Neural cell (in vitro differentiated cells): ENCODE data around the gene B4GALT2. TPM values are rescaled to one million over a fixed set of nuclear protein-coding genes. Genes with fewer than 3 reads are reported as not detected.

Source experiments
- H2AFZ ChIP-seq: fragments of 200-600, 300-800 bp; sonication (generic), shearing (Covaris generic); 2 replicates; pipeline ENCODE4 v1.6.0; 2014; ENCODE audit warnings: low read depth, mild to moderate bottlenecking, antibody characterized with exemption, low read length, moderate library complexity
- H3F3A ChIP-seq: fragments of 200-600 bp; shearing (Covaris generic); 2 replicates; pipeline ENCODE4 v1.6.1; 2016; ENCODE audit warnings: mild to moderate bottlenecking, moderate library complexity, mixed read lengths, antibody characterized with exemption, low read length; ENCODE audit not compliant: insufficient read depth, poor library complexity, severe bottlenecking
- H3K27ac ChIP-seq: fragments of 200-600, 300-800 bp; sonication (generic), shearing (Covaris generic); 2 replicates; pipeline ENCODE4 v1.5.1; 2014; ENCODE audit warnings: mild to moderate bottlenecking, low read length, moderate library complexity
- H3K27me3 ChIP-seq: fragments of 300-800, 200-600 bp; sonication (generic), shearing (Covaris generic); 2 replicates; pipeline ENCODE4 v1.6.0; 2014; ENCODE audit warnings: mild to moderate bottlenecking, low read depth, low read length, moderate library complexity; ENCODE audit not compliant: insufficient read depth
- H3K36me3 ChIP-seq: fragments of 300-800, 200-600 bp; sonication (generic), shearing (Covaris generic); 2 replicates; pipeline ENCODE4 v1.5.1; 2014; ENCODE audit warnings: mild to moderate bottlenecking, antibody characterized with exemption, low read length, moderate library complexity; ENCODE audit not compliant: insufficient read depth
- H3K4me2 ChIP-seq: fragments of 300-800, 200-600 bp; sonication (generic), shearing (Covaris generic); 2 replicates; pipeline ENCODE4 v1.6.0; 2014; ENCODE audit warnings: mild to moderate bottlenecking, low read length
- H3K4me3 ChIP-seq: fragments of 300-800, 200-600 bp; sonication (generic), shearing (Covaris generic); 2 replicates; pipeline ENCODE4 v1.5.1; 2014; ENCODE audit warnings: mild to moderate bottlenecking, low read length, moderate library complexity
- H3K79me2 ChIP-seq: fragments of 200-600 bp; shearing (Covaris generic); replicated peaks from 2 replicates; pipeline ENCODE4 v1.6.0; 2014; ENCODE audit warnings: mild to moderate bottlenecking, low read length, moderate library complexity; ENCODE audit not compliant: insufficient read depth
- H3K9ac ChIP-seq: fragments of 300-800, 200-600 bp; sonication (generic), shearing (Covaris generic); 2 replicates; pipeline ENCODE4 v1.6.1; 2016; ENCODE audit warnings: mild to moderate bottlenecking, low read length, mixed read lengths
- H3K9me2 ChIP-seq: fragments of 200-600 bp; shearing (Covaris generic); 2 replicates; pipeline ENCODE4 v1.6.1; 2016; ENCODE audit warnings: mild to moderate bottlenecking, low read length, mixed read lengths; ENCODE audit not compliant: insufficient read depth
- H3K9me3 ChIP-seq: fragments of 200-600, 300-800 bp; sonication (generic), shearing (Covaris generic); 2 replicates; pipeline ENCODE4 v1.6.1; 2016; ENCODE audit warnings: mild to moderate bottlenecking, mixed run types, low read length, moderate library complexity, mixed read lengths
- H4K20me1 ChIP-seq: fragments of 200-600 bp; shearing (Covaris generic); 2 replicates; pipeline ENCODE4 v1.6.1; 2016; ENCODE audit warnings: mild to moderate bottlenecking, mixed run types; ENCODE audit not compliant: insufficient read depth
- EP300 ChIP-seq: fragments of 450-650 bp; conservative IDR thresholded peaks from 2 replicates; pipeline ENCODE4 v1.6.1; 2014; ENCODE audit warnings: antibody characterized with exemption, mild to moderate bottlenecking, moderate library complexity; ENCODE audit not compliant: poor library complexity, severe bottlenecking
- POLR2AphosphoS5 ChIP-seq: IDR thresholded peaks from 2 replicates; pipeline ENCODE4 v1.6.1; 2012
- RAD21 ChIP-seq: fragments of 450-650 bp; conservative IDR thresholded peaks from 2 replicates; pipeline ENCODE4 v1.6.1; 2014; ENCODE audit warnings: antibody characterized with exemption, mild to moderate bottlenecking, moderate library complexity
- SMC3 ChIP-seq: fragments of 450-650 bp; conservative IDR thresholded peaks from 2 replicates; pipeline ENCODE4 v1.6.1; 2014; ENCODE audit warnings: antibody characterized with exemption, mild to moderate bottlenecking, moderate library complexity; ENCODE audit not compliant: poor library complexity
- polyA plus RNA-seq: library from polyadenylated mRNA; depleted of rRNA; stranded (reverse); fragments of >200 nt; gene quantifications from 2 replicates; pipeline ENCODE4 v1.2.3, GENCODE V29; 2014
- TF ChIP-seq, protein P1 (sequence below): fragments of 450-650 bp; IDR thresholded peaks from 2 replicates; pipeline ENCODE4 v1.5.1; 2014; ENCODE audit warnings: antibody characterized with exemption, mild to moderate bottlenecking, moderate library complexity; ENCODE audit not compliant: poor library complexity, severe bottlenecking
- TF ChIP-seq, protein P2 (sequence below): IDR thresholded peaks from 2 replicates; pipeline ENCODE4 v1.6.1; 2012; ENCODE audit warnings: borderline replicate concordance

B4GALT2 gene
- polyA plus RNA-seq, 1 donor from 2014 or later: 129 TPM

DNA sequence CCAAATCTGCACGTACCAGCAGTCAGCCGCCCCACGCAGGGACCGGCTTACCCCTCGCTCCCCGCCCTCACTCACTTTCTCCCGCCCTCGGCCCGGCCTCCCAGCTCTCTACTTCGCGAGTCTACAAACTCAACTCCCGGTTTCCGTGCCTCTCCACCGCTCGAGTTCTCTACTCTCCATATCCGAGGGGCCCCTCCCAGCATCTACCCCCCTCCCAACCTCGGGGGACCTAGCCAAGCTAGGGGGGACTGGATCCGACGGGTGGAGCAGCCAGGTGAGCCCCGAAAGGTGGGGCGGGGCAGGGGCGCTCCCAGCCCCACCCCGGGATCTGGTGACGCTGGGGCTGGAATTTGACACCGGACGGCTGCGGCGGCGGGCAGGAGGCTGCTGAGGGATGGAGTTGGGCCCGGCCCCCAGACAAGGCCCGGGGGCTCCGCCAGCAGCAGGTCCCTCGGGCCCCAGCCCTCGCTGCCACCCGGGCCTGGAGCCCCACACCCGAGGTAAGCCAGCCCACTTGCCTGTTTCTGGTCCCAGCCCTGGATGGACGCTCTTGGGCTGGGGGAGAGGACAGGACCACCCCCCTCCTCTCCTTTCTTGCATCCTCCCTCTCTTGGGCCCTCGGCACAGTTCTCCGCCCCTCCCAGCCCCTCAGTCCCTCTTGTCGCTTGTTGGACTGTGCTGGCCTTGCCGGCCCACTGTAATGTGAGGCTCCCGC is 45.5 kb upstream of the B4GALT2 start, which contains the start of gene ARTN:
Gene ARTN, plus strand, starts transcription at position 416 of the 715 bp plus-strand sequence. CDS start 1,856 bp downstream, outside the sequence.
- Histone ChIP-seq H3K36me3 (no peaks in the 10 kb centered on the region), H3K9me2 (no peaks in the 10 kb centered on the region), H3K27me3 (peaks cover 34% of the 10 kb centered on the region), H3K27ac (no peak within 1 kb of the TSS), H4K20me1 (no peaks in the 10 kb centered on the region), H3K79me2 (no peaks in the 10 kb centered on the region), H3F3A (no peaks in the 10 kb centered on the region), H2AFZ (no peak within 1 kb of the TSS), H3K9ac (no peak within 1 kb of the TSS), H3K4me3 (no peak within 1 kb of the TSS), H3K9me3 (no peaks in the 10 kb centered on the region), H3K4me2 (no peak within 1 kb of the TSS)
- TF ChIP-seq, protein P1, sequence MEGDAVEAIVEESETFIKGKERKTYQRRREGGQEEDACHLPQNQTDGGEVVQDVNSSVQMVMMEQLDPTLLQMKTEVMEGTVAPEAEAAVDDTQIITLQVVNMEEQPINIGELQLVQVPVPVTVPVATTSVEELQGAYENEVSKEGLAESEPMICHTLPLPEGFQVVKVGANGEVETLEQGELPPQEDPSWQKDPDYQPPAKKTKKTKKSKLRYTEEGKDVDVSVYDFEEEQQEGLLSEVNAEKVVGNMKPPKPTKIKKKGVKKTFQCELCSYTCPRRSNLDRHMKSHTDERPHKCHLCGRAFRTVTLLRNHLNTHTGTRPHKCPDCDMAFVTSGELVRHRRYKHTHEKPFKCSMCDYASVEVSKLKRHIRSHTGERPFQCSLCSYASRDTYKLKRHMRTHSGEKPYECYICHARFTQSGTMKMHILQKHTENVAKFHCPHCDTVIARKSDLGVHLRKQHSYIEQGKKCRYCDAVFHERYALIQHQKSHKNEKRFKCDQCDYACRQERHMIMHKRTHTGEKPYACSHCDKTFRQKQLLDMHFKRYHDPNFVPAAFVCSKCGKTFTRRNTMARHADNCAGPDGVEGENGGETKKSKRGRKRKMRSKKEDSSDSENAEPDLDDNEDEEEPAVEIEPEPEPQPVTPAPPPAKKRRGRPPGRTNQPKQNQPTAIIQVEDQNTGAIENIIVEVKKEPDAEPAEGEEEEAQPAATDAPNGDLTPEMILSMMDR: no peak
- no peak for TF ChIP-seq RAD21
- TF ChIP-seq, protein P2, sequence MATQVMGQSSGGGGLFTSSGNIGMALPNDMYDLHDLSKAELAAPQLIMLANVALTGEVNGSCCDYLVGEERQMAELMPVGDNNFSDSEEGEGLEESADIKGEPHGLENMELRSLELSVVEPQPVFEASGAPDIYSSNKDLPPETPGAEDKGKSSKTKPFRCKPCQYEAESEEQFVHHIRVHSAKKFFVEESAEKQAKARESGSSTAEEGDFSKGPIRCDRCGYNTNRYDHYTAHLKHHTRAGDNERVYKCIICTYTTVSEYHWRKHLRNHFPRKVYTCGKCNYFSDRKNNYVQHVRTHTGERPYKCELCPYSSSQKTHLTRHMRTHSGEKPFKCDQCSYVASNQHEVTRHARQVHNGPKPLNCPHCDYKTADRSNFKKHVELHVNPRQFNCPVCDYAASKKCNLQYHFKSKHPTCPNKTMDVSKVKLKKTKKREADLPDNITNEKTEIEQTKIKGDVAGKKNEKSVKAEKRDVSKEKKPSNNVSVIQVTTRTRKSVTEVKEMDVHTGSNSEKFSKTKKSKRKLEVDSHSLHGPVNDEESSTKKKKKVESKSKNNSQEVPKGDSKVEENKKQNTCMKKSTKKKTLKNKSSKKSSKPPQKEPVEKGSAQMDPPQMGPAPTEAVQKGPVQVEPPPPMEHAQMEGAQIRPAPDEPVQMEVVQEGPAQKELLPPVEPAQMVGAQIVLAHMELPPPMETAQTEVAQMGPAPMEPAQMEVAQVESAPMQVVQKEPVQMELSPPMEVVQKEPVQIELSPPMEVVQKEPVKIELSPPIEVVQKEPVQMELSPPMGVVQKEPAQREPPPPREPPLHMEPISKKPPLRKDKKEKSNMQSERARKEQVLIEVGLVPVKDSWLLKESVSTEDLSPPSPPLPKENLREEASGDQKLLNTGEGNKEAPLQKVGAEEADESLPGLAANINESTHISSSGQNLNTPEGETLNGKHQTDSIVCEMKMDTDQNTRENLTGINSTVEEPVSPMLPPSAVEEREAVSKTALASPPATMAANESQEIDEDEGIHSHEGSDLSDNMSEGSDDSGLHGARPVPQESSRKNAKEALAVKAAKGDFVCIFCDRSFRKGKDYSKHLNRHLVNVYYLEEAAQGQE: no peak

DNA sequence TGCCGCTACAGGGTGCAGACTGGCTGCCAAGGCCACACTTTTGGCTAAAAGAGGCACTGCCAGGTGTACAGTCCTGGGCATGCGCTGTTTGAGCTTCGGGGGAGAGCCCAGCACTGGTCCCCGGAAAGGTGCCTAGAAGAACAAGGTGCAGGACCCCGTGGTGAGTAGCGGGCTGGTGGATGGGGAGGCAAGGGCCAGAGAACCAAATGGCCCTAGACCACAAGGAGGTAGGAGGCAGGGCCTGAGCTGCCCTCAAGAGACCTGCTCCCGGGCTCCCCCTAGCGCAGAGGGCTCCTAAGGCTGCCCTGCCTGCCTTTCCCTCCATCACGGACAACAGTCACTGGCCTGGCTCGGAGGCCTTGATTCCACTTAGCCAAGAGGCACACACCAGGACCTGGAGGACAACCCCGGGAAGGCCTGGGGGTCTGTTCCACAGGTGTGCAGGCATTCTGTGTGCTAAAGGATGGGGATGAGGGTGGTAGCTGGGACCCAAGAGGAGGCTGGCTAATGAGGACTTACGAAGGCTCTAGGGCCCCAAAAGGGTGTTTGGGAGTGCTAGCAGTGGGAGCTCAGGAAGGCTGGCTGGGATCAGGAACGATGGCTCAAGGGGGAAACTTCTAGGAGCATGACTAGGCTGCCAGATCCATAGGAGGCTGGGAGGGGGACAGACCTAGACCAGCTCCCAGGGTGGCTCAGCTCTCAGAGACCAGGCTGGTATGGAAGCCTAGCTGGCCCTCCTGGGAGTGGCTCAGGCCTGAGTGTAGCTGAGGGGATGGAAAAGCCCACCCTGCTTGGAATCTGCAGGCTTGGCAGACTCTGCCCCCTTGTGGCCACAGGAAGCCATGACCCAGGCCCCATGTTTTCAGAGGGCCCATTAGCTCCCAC is 44.7 kb upstream of the B4GALT2 start:
- H3K36me3 ChIP-seq: no peaks in the 10 kb centered on the region
- no peaks in the 10 kb centered on the region for H3K9me2 ChIP-seq
- H3K79me2 ChIP-seq: no peaks in the 10 kb centered on the region
- H3K9ac ChIP-seq: no peak overlapping the region
- TF ChIP-seq RAD21 (peak; percentile 77), EP300 (no peak), SMC3 (peak; percentile 84), POLR2AphosphoS5 (peak; percentile 6)
- TF ChIP-seq, protein P1: peak; percentile 82
- TF ChIP-seq, protein P2: no peak
- H3K4me3 ChIP-seq: no peak overlapping the region
- peaks cover 34% of the 10 kb centered on the region for H3K27me3 ChIP-seq
- H2AFZ ChIP-seq: no peak overlapping the region
- H3K9me3 ChIP-seq: no peaks in the 10 kb centered on the region
- no peak overlapping the region for H3K4me2 ChIP-seq
- no peak overlapping the region for H3K27ac ChIP-seq
- H4K20me1 ChIP-seq: no peaks in the 10 kb centered on the region
- no peaks in the 10 kb centered on the region for H3F3A ChIP-seq
